Effector memory CD4-positive, alpha-beta T cell (primary cell): ENCODE measurements around the gene TNFRSF11A.

Experiments used
- DNase-seq, 3 donors: peaks; one replicate each; pipeline ENCODE4 v3.0.0-alpha.2; 2020
- H3K27ac ChIP-seq: 2 replicates; pipeline ENCODE4 v1.7.0; 2013; ENCODE audit warnings: mild to moderate bottlenecking, low read length, moderate library complexity; ENCODE audit not compliant: insufficient read depth, poor library complexity, severe bottlenecking
- H3K27me3 ChIP-seq: replicated peaks from 2 replicates; pipeline ENCODE4 v1.7.0; 2013; ENCODE audit warnings: mild to moderate bottlenecking, low read length; ENCODE audit not compliant: insufficient read depth, control insufficient read depth, poor library complexity, severe bottlenecking
- H3K36me3 ChIP-seq: 2 replicates; pipeline ENCODE4 v1.7.0; 2013; ENCODE audit warnings: mild to moderate bottlenecking, low read length, moderate library complexity; ENCODE audit not compliant: control insufficient read depth, insufficient read depth
- H3K4me1 ChIP-seq: 2 replicates; pipeline ENCODE4 v1.7.0; 2013; ENCODE audit warnings: low read length, mild to moderate bottlenecking; ENCODE audit not compliant: control insufficient read depth, insufficient read depth, poor library complexity, severe bottlenecking
- H3K4me3 ChIP-seq: 2 replicates; pipeline ENCODE4 v1.7.0; 2013; ENCODE audit warnings: low read length, low read depth, mild to moderate bottlenecking; ENCODE audit not compliant: insufficient read depth, poor library complexity, severe bottlenecking
- H3K9me3 ChIP-seq: 2 replicates; pipeline ENCODE4 v1.7.0; 2013; ENCODE audit warnings: mild to moderate bottlenecking, low read length, moderate library complexity; ENCODE audit not compliant: control insufficient read depth

Gene TNFRSF11A

GRCh38 chr18:62323483-62324180 lies 1.5 kb upstream of the TNFRSF11A start:
- Histone ChIP-seq H3K27me3 (peaks cover 30% of the 10 kb centered on the region), H3K9me3 (no peaks in the 10 kb centered on the region), H3K4me1 (peaks cover 16% of the 10 kb centered on the region), H3K36me3 (no peaks in the 10 kb centered on the region), H3K27ac (no peak overlapping the region), H3K4me3 (no peak overlapping the region)
- DNase-seq = no peak

GRCh38 chr18:62324181-62324828 lies 805 bp upstream of the TNFRSF11A start:
- H3K4me3 ChIP-seq = peak overlapping the region; percentile 39
- H3K4me1 ChIP-seq = peaks cover 16% of the 10 kb centered on the region
- H3K36me3 ChIP-seq = no peaks in the 10 kb centered on the region
- H3K9me3 ChIP-seq = no peaks in the 10 kb centered on the region
- H3K27me3 ChIP-seq = peaks cover 31% of the 10 kb centered on the region
- DNase-seq = no peak
- H3K27ac ChIP-seq = no peak overlapping the region

GRCh38 chr18:62325806-62326645 lies 916 bp downstream of the TNFRSF11A start:
- Histone ChIP-seq H3K27ac (no peak overlapping the region), H3K27me3 (peaks cover 34% of the 10 kb centered on the region), H3K4me1 (peaks cover 16% of the 10 kb centered on the region), H3K4me3 (peak overlapping the region; percentile 66), H3K36me3 (no peaks in the 10 kb centered on the region), H3K9me3 (no peaks in the 10 kb centered on the region)
- no peak for DNase-seq

GRCh38 chr18:62326646-62327348 lies 1.7 kb downstream of the TNFRSF11A start:
- Histone ChIP-seq H3K4me3 (no peak overlapping the region), H3K4me1 (peaks cover 16% of the 10 kb centered on the region), H3K9me3 (no peaks in the 10 kb centered on the region), H3K27me3 (peaks cover 34% of the 10 kb centered on the region), H3K36me3 (no peaks in the 10 kb centered on the region), H3K27ac (no peak overlapping the region)
- DNase-seq = no peak

GRCh38 chr18:62327977-62328376 lies 2.9 kb downstream of the TNFRSF11A start:
- peaks cover 34% of the 10 kb centered on the region for H3K27me3 ChIP-seq
- H3K27ac ChIP-seq = no peak overlapping the region
- H3K9me3 ChIP-seq = no peaks in the 10 kb centered on the region
- H3K4me1 ChIP-seq = peaks cover 16% of the 10 kb centered on the region
- no peak overlapping the region for H3K4me3 ChIP-seq
- DNase-seq = no peak
- no peaks in the 10 kb centered on the region for H3K36me3 ChIP-seq

- Histone ChIP-seq H3K4me3 (no peak overlapping the region), H3K27me3 (peaks cover 34% of the 10 kb centered on the region), H3K9me3 (no peaks in the 10 kb centered on the region), H3K4me1 (peaks cover 16% of the 10 kb centered on the region), H3K27ac (no peak overlapping the region), H3K36me3 (no peaks in the 10 kb centered on the region)
- DNase-seq = no peak
Measured at GRCh38 chr18:62328586-62329525, 3.7 kb downstream of the TNFRSF11A start.

GRCh38 chr18:62329691-62330454 lies 4.8 kb downstream of the TNFRSF11A start:
- no peak overlapping the region for H3K27ac ChIP-seq
- H3K36me3 ChIP-seq = no peaks in the 10 kb centered on the region
- no peaks in the 10 kb centered on the region for H3K9me3 ChIP-seq
- H3K27me3 ChIP-seq = peaks cover 34% of the 10 kb centered on the region
- peaks cover 13% of the 10 kb centered on the region for H3K4me1 ChIP-seq
- no peak for DNase-seq
- H3K4me3 ChIP-seq = no peak overlapping the region

GRCh38 chr18:62330650-62331049 lies 5.5 kb downstream of the TNFRSF11A start:
- Histone ChIP-seq H3K27ac (no peak overlapping the region), H3K36me3 (no peaks in the 10 kb centered on the region), H3K9me3 (no peaks in the 10 kb centered on the region), H3K4me1 (peaks cover 11% of the 10 kb centered on the region), H3K27me3 (peaks cover 30% of the 10 kb centered on the region), H3K4me3 (no peak overlapping the region)
- DNase-seq = no peak
